HG02970 (cell line): ENCODE data around the gene HPCAL4.

Source experiments
- ATAC-seq: cut with Tn5 transposase; IDR thresholded peaks from one replicate; pipeline ENCODE4 v1.9.1; 2021; ENCODE audit warnings: mild to moderate bottlenecking, moderate library complexity, moderate number of reproducible peaks; ENCODE audit not compliant: unreplicated experiment, low FRiP score

The HPCAL4 gene

GRCh38 chr1:39691383-39692151, at the start of gene HPCAL4:
HPCAL4 (minus strand) TSS chr1:39691433; CDS start chr1:39684603, 6,830 bp downstream.
- no peak for ATAC-seq

GRCh38 chr1:39738622-39739366, 47.6 kb upstream of the HPCAL4 start, which contains the start of gene PPIE:
PPIE (plus strand) TSS chr1:39738882; CDS start chr1:39738901, 19 bp downstream.
- peak; percentile 67 for ATAC-seq

- no peak for ATAC-seq
Measured at GRCh38 chr1:39737546-39738169, 46.4 kb upstream of the HPCAL4 start.

GRCh38 chr1:39735731-39736130, 44.5 kb upstream of the HPCAL4 start:
- ATAC-seq, result no peak

GRCh38 chr1:39733161-39733560, 41.9 kb upstream of the HPCAL4 start:
- ATAC-seq, result no peak

GRCh38 chr1:39732730-39733129, 41.5 kb upstream of the HPCAL4 start:
- ATAC-seq, result no peak

GRCh38 chr1:39729842-39730241, 38.6 kb upstream of the HPCAL4 start:
- no peak for ATAC-seq

- ATAC-seq, result no peak
Measured at GRCh38 chr1:39729030-39729429, 37.8 kb upstream of the HPCAL4 start.

GRCh38 chr1:39727932-39728317, 36.7 kb upstream of the HPCAL4 start:
- no peak for ATAC-seq

GRCh38 chr1:39727221-39727931, 36.1 kb upstream of the HPCAL4 start:
- no peak for ATAC-seq

GRCh38 chr1:39726600-39726999, 35.4 kb upstream of the HPCAL4 start:
- no peak for ATAC-seq

- ATAC-seq, result no peak
Measured at GRCh38 chr1:39722495-39722894, 31.3 kb upstream of the HPCAL4 start.

- no peak for ATAC-seq
Measured at GRCh38 chr1:39721664-39722063, 30.4 kb upstream of the HPCAL4 start.

GRCh38 chr1:39720094-39720999, 29.1 kb upstream of the HPCAL4 start:
- no peak for ATAC-seq

GRCh38 chr1:39717809-39718208, 26.6 kb upstream of the HPCAL4 start:
- ATAC-seq, result no peak

GRCh38 chr1:39713557-39713956, 22.3 kb upstream of the HPCAL4 start:
- no peak for ATAC-seq

GRCh38 chr1:39711966-39712340, 20.7 kb upstream of the HPCAL4 start:
- ATAC-seq, result no peak

GRCh38 chr1:39711104-39711965, 20.1 kb upstream of the HPCAL4 start:
- no peak for ATAC-seq

GRCh38 chr1:39707506-39707905, 16.3 kb upstream of the HPCAL4 start:
- no peak for ATAC-seq
